OCI-LY7 (cell line): ENCODE data around the gene LGI1. TPM values are rescaled to one million over a fixed set of nuclear protein-coding genes. Genes with fewer than 3 reads are reported as not detected.
A peak's percentile ranks its signal among the peaks of the same experiment; 100 is the strongest.

Experiments
- BruUV-seq: library from RNA; stranded (reverse); fragments of 400-500 nt; replicated peaks from 2 replicates; lab custom pipeline; 2021; lab: Mats Ljungman, UMichigan
- CTCF ChIA-PET: fragments of 300-600 bp; sonication (Branson Sonifier 250); formaldehyde crosslinking; loops from one replicate; lab custom pipeline; 2022; ENCODE audit warnings: antibody characterized with exemption; ENCODE audit not compliant: unreplicated experiment; lab: Charles Lee
- POLR2A ChIA-PET: fragments of 300-600 bp; sonication (Branson Sonifier 250); formaldehyde crosslinking; loops from one replicate; lab custom pipeline; 2022; ENCODE audit warnings: antibody characterized with exemption; lab: Charles Lee
- DNase-seq: peaks from one replicate; pipeline ENCODE4 v3.0.0-alpha.2; 2015; ENCODE audit warnings: low spot score
- H2AFZ ChIP-seq: fragments of 200-600 bp; sonication (generic), shearing (Covaris generic); 2 replicates; pipeline ENCODE4 v1.6.1; 2014; ENCODE audit warnings: mild to moderate bottlenecking, antibody characterized with exemption, low read length, moderate library complexity
- H3K27ac ChIP-seq: fragments of 200-600 bp; sonication (generic); 2 replicates; pipeline ENCODE4 v1.5.1; 2014; ENCODE audit warnings: mixed run types, low read depth, mild to moderate bottlenecking, moderate library complexity, low read length, inconsistent platforms; ENCODE audit not compliant: poor library complexity, severe bottlenecking
- H3K36me3 ChIP-seq: fragments of 200-600 bp; sonication (generic); 2 replicates; pipeline ENCODE4 v1.6.1; 2014; ENCODE audit warnings: mild to moderate bottlenecking, antibody characterized with exemption, low read length, moderate library complexity, mixed read lengths; ENCODE audit not compliant: insufficient read depth
- H3K4me1 ChIP-seq: fragments of 200-600 bp; sonication (generic); 2 replicates; pipeline ENCODE4 v1.5.1; 2014; ENCODE audit warnings: mild to moderate bottlenecking, low read length; ENCODE audit not compliant: insufficient read depth, poor library complexity, severe bottlenecking
- H3K4me2 ChIP-seq: fragments of 200-600 bp; sonication (generic); 2 replicates; pipeline ENCODE4 v1.6.1; 2014; ENCODE audit warnings: mild to moderate bottlenecking, low read length
- H3K4me3 ChIP-seq: fragments of 200-600 bp; sonication (generic); 2 replicates; pipeline ENCODE4 v1.5.1; 2014; ENCODE audit warnings: mild to moderate bottlenecking, low read depth, low read length; ENCODE audit not compliant: poor library complexity, severe bottlenecking
- H3K79me2 ChIP-seq: fragments of 200-600 bp; sonication (generic); 2 replicates; pipeline ENCODE4 v1.6.1; 2016; ENCODE audit warnings: low read depth, mild to moderate bottlenecking, low read length, moderate library complexity, mixed read lengths; ENCODE audit not compliant: insufficient read depth
- H3K9me2 ChIP-seq: fragments of 200-600 bp; sonication (generic); 2 replicates; pipeline ENCODE4 v1.6.1; 2016; ENCODE audit warnings: mild to moderate bottlenecking, low read length, mixed read lengths; ENCODE audit not compliant: insufficient read depth
- H3K9me3 ChIP-seq: fragments of 200-600 bp; sonication (generic); 2 replicates; pipeline ENCODE4 v1.6.1; 2014; ENCODE audit warnings: mild to moderate bottlenecking, mixed run types, low read length, mixed read lengths
- H4K20me1 ChIP-seq: fragments of 200-600 bp; sonication (generic); 2 replicates; pipeline ENCODE4 v1.6.1; 2014; ENCODE audit warnings: mild to moderate bottlenecking, antibody characterized with exemption, low read length, moderate library complexity, mixed read lengths; ENCODE audit not compliant: insufficient read depth
- CTCF ChIP-seq: fragments of 200-600 bp; sonication (generic); conservative IDR thresholded peaks from 2 replicates; pipeline ENCODE4 v1.5.1; 2014; ENCODE audit warnings: mild to moderate bottlenecking, antibody characterized with exemption, low read length, moderate library complexity, mixed read lengths
- EZH2phosphoT487 ChIP-seq: fragments of 200-600 bp; sonication (generic); IDR thresholded peaks from 2 replicates; pipeline ENCODE4 v1.6.1; 2018; ENCODE audit warnings: low read depth, borderline replicate concordance, mild to moderate bottlenecking, mixed run types, antibody characterized with exemption, low read length, moderate library complexity, mixed read lengths
- intact Hi-C: fragments of 100-400 bp; cut with micrococcal nuclease; formaldehyde crosslinking; loops from one replicate; pipeline ENCODE4 v1.10.0; 2022; ENCODE audit not compliant: unreplicated experiment
- total RNA-seq, 2 experiments: library from RNA; depleted of rRNA in 1 of 2; stranded (reverse); fragments of >200 nt in 1 of 2; shearing (Covaris generic) in 1 of 2; gene quantifications; 2 replicates each; pipeline ENCODE4 v1.2.3, GENCODE V29; 2014 to 2022

Gene LGI1
- total RNA-seq, 2 experiments from 2014 or later: 0.41 TPM; not detected in 1

DNA sequence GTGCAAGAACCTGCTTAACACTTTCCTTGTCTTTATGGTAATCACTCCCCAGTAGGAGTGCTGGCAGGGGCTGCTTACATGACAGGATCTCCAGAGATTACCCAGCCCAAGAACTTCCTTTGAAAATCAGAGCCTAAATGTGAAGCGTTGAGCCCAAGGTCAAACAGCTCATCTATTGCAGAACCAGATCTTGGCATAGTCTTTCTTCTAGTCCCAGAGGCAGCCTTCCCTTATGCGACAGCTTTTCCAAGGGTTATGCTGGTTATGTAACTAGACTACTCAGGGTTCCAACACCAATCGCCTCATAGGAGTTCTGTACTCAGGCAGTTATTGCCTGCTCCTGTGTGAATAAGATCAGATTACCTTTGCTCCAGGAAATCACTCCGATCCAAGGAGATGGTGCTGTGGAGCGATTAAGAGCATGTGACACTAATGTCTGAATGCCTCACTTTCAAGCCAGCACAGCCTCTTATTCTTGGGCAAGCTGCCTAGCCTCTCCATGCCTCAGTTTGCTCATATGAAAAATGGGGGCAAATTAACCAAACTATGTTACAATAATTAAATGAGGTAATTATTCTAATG is 8.4 kb upstream of the LGI1 start:
- Histone ChIP-seq H2AFZ (no peak overlapping the region), H3K9me2 (no peaks in the 10 kb centered on the region), H3K79me2 (no peaks in the 10 kb centered on the region), H3K36me3 (no peaks in the 10 kb centered on the region), H3K4me3 (no peak overlapping the region), H4K20me1 (no peaks in the 10 kb centered on the region), H3K27ac (no peak overlapping the region), H3K4me2 (no peak overlapping the region), H3K4me1 (no peaks in the 10 kb centered on the region), H3K9me3 (no peaks in the 10 kb centered on the region)
- DNase-seq: no peak
- CTCF ChIA-PET: no interaction called here
- no TSS peak for BruUV-seq
- intact Hi-C loops: loop anchor here (5.0 kb wide), 1 partner anchor 68 kb away; no protein-coding TSS in a partner anchor
- POLR2A ChIA-PET: no interaction called here
- TF ChIP-seq EZH2phosphoT487 (no peak), CTCF (no peak)

DNA sequence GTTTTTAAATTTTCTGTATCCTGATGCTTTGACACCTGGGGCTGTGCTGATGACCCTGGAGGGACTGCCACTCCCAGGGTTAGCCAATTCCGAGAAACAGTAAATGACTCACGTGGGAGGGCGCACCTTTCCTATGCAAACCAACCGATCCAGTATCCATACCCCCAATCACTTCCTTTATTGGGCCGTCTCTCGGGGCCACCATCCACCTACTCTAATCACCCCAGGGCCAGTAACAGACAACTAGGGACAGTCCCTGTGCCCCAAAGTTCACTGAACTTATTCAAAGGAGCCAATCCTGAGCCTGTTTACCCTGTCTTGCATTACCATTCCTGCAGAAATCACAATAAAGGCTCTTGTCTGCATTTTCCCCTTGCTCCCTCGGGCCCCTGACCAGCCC is 6.6 kb upstream of the LGI1 start:
- H3K4me2 ChIP-seq: no peak overlapping the region
- H3K27ac ChIP-seq: no peak overlapping the region
- H3K4me3 ChIP-seq: no peak overlapping the region
- no peaks in the 10 kb centered on the region for H3K9me3 ChIP-seq
- no peaks in the 10 kb centered on the region for H3K9me2 ChIP-seq
- ChIA-PET POLR2A (no interaction called here), CTCF (no interaction called here)
- H3K4me1 ChIP-seq: no peaks in the 10 kb centered on the region
- no peaks in the 10 kb centered on the region for H3K36me3 ChIP-seq
- no peak for DNase-seq
- no peak overlapping the region for H2AFZ ChIP-seq
- no peaks in the 10 kb centered on the region for H4K20me1 ChIP-seq
- intact Hi-C loops: no loop called here
- no peak for TF ChIP-seq CTCF
- no peak for TF ChIP-seq EZH2phosphoT487
- BruUV-seq: no TSS peak
- no peaks in the 10 kb centered on the region for H3K79me2 ChIP-seq

DNA sequence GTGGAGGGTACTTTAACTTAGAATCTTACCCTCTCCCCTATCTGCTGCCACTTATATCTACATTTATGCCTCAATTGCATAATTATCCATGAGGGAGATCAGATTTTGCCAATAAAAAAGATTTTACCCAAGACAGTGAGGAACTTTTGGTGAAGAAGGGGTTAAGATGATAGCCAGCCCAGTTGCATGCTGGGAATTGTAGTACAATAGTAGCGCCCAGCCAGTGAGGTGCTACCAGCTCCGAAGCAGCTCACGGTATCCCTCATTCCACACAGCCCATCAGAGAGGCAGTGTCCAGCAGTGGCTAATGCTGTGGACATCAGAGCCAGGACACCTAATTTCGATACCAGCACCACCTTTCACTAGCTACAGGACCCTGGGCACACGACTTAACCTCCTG is 5.9 kb upstream of the LGI1 start:
- no peaks in the 10 kb centered on the region for H3K4me1 ChIP-seq
- BruUV-seq: no TSS peak
- H2AFZ ChIP-seq: no peak overlapping the region; the same call in 1 of the 2 replicates
- H3K4me3 ChIP-seq: no peak overlapping the region
- ChIA-PET CTCF (no interaction called here), POLR2A (interaction anchor here (0.6 kb wide), 1 partner anchor 405 kb away, joined by 3 read pairs; no protein-coding TSS in a partner anchor)
- peak overlapping the region; percentile 50 for H3K4me2 ChIP-seq
- H3K27ac ChIP-seq: no peak overlapping the region
- TF ChIP-seq EZH2phosphoT487 (no peak), CTCF (no peak)
- no peaks in the 10 kb centered on the region for H3K36me3 ChIP-seq
- intact Hi-C loops: no loop called here
- H3K9me2 ChIP-seq: no peaks in the 10 kb centered on the region
- no peaks in the 10 kb centered on the region for H3K9me3 ChIP-seq
- H3K79me2 ChIP-seq: no peaks in the 10 kb centered on the region
- peak; percentile 26 for DNase-seq
- H4K20me1 ChIP-seq: no peaks in the 10 kb centered on the region
